HCT116 (cell line): ENCODE measurements around the gene PDE6G. TPM values are rescaled to one million over a fixed set of nuclear protein-coding genes. Genes with fewer than 3 reads are reported as not detected.

Source experiments
- microRNA-seq: library from miRNA; unstranded; fragments of <30 nt; microRNA quantifications from one replicate; pipeline ENCODE4, GENCODE V29; 2016; ENCODE audit warnings: borderline number of aligned reads
- total RNA-seq: library from RNA; stranded (reverse); gene quantifications from one replicate; pipeline ENCODE4 v1.2.1, GENCODE V29; 2021; ENCODE audit not compliant: unreplicated experiment

Gene PDE6G
- total RNA-seq, 1 experiment from 2014 or later: not detected

Small RNA genes within 50 kb of the gene (microRNA-seq; reads per million reads assigned to microRNA genes)
- 1.6 reads per million for gene MIR6786

Other genes with a start within 250 kb of the PDE6G start
- 6,223 TPM for gene ACTG1, start 143.7 kb downstream of the PDE6G start, total RNA-seq
- 10.1 TPM for gene FSCN2, start 128.2 kb downstream of the PDE6G start, total RNA-seq
- gene FAAP100, start 104.2 kb downstream of the PDE6G start, total RNA-seq: 53.4 TPM
- 137 TPM for gene NPLOC4, start 19.4 kb downstream of the PDE6G start, total RNA-seq
- gene TSPAN10, start 19.3 kb downstream of the PDE6G start, total RNA-seq: 2.3 TPM
- 75.9 TPM for gene OXLD1, start 10.1 kb upstream of the PDE6G start, total RNA-seq
- 77.5 TPM for gene CCDC137, start 10.2 kb upstream of the PDE6G start, total RNA-seq
- gene ARL16, start 27.3 kb upstream of the PDE6G start, total RNA-seq: 47.5 TPM
- 231 TPM for gene HGS, start 27.5 kb upstream of the PDE6G start, total RNA-seq
- gene MRPL12, start 46.8 kb upstream of the PDE6G start, total RNA-seq: 260 TPM
- gene SLC25A10, start 55.7 kb upstream of the PDE6G start, total RNA-seq: 70.8 TPM
- not detected for gene GCGR, start 147.6 kb upstream of the PDE6G start, total RNA-seq
- gene MCRIP1, start 176.7 kb upstream of the PDE6G start, total RNA-seq: 59.2 TPM
- gene PPP1R27, start 178.5 kb upstream of the PDE6G start, total RNA-seq: not detected
- gene P4HB, start 204.0 kb upstream of the PDE6G start, total RNA-seq: 1,043 TPM
- 554 TPM for gene ARHGDIA, start 214.8 kb upstream of the PDE6G start, total RNA-seq
- gene ALYREF, start 235.0 kb upstream of the PDE6G start, total RNA-seq: 280 TPM
- 208 TPM for gene ANAPC11, start 235.2 kb upstream of the PDE6G start, total RNA-seq
- gene NPB, start 245.7 kb upstream of the PDE6G start, total RNA-seq: 1.2 TPM